ENCODE data around the gene VPS37B. TPM values are rescaled to one million over a fixed set of nuclear protein-coding genes. Genes with fewer than 3 reads are reported as not detected.

VPS37B gene
- total and polyA plus RNA-seq, 2 of the 8 experiments (the other 6 are each of a cell fraction or from before 2014, with no cell fraction given), result 11.9 to 15.7 TPM

- Histone ChIP-seq H3K27ac (ENCODE audit: low read depth, low read length) (no peak overlapping the region), H4K20me1 (replicated peaks in 1 of 2; ENCODE audit: control insufficient read depth in 1 of 2, insufficient read depth in 2 of 2, low read length in 2 of 2) (peaks cover 9 to 12% of the 10 kb centered on the region in 2 experiments), H3K18ac (ENCODE audit: extremely low read depth, low read length) (no peak overlapping the region; the same call in 1 of the 2 replicates), H3K4me3 (ENCODE audit: extremely low read depth in 1 of 4, insufficient read depth in 2 of 4, low read depth in 3 of 4, low read length in 4 of 4) (no peak overlapping the region), H3K9ac (replicated peaks in 1 of 4; ENCODE audit: extremely low read depth in 1 of 4, low read depth in 3 of 4, low read length in 3 of 4) (no peak overlapping the region; a peak in 1 of 7 replicates), H3K79me1 (ENCODE audit: low read depth, low read length) (peaks cover 4% of the 10 kb centered on the region), H3K9me3 (ENCODE audit: insufficient read depth in 2 of 2, low read depth in 1 of 2, low read length in 1 of 2) (no peaks in the 10 kb centered on the region), H3K79me2 (ENCODE audit: control insufficient read depth in 1 of 2, insufficient read depth in 2 of 2, low read length in 2 of 2) (no peaks in the 10 kb centered on the region), H4K91ac (replicated peaks; ENCODE audit: insufficient read length, low read length) (no peak overlapping the region), H3K23me2 (ENCODE audit: low read depth, low read length) (no peaks in the 10 kb centered on the region), H3K4me2 (ENCODE audit: insufficient read depth in 1 of 2, low read depth in 2 of 2, low read length in 2 of 2) (no peak overlapping the region), H3K14ac (ENCODE audit: insufficient read length) (no peak overlapping the region), H2BK120ac (replicated peaks; ENCODE audit: low read depth, low read length) (no peak overlapping the region), H2BK5ac (ENCODE audit: low read depth, low read length) (no peak overlapping the region), H2BK20ac (ENCODE audit: low read length) (no peak overlapping the region), H3K27me3 (replicated peaks in 1 of 4; ENCODE audit: control insufficient read depth in 3 of 4, extremely low read depth in 1 of 4, insufficient read depth in 3 of 4, low read length in 3 of 4) (no peaks in the 10 kb centered on the region), H2BK15ac (ENCODE audit: low read length) (no peak overlapping the region), H2BK12ac (ENCODE audit: low read depth, low read length) (no peak overlapping the region), H4K5ac (ENCODE audit: insufficient read length, low read depth, low read length) (no peak overlapping the region), H2AFZ (ENCODE audit: low read length) (no peak overlapping the region), H3K23ac (ENCODE audit: insufficient read length) (no peak overlapping the region), H3K4ac (replicated peaks; ENCODE audit: insufficient read length, low read depth, low read length) (no peak overlapping the region), H4K8ac (ENCODE audit: extremely low read depth, insufficient read depth, low read length) (no peak overlapping the region), H2AK5ac (ENCODE audit: low read depth, low read length) (no peak overlapping the region), H3K56ac (replicated peaks; ENCODE audit: insufficient read length, low read depth, low read length) (no peak overlapping the region), H3K4me1 (replicated peaks in 1 of 4; ENCODE audit: control insufficient read depth in 3 of 4, insufficient read depth in 4 of 4, low read length in 3 of 4) (peaks cover 0 to 4% (median 4%) of the 10 kb centered on the region in 4 experiments; a peak in 5 of 7 replicates), H3K36me3 (ENCODE audit: control insufficient read depth in 2 of 4, insufficient read depth in 4 of 4, low read length in 3 of 4) (no peaks in the 10 kb centered on the region)
- ChIA-PET POLR2A (ENCODE audit: partially characterized antibody) (interaction anchor here (0.7 kb wide), 1 partner anchor 220 kb away, joined by 3 read pairs; no protein-coding TSS in a partner anchor), CTCF (ENCODE audit: partially characterized antibody) (interaction anchor here (0.8 to 11.4 kb wide), 4 partner anchors 9 to 103 kb away, joined by 3 to 129 read pairs (median 3); no protein-coding TSS in a partner anchor)
- no peak for FAIRE-seq
- no peak for DNase-seq (ENCODE audit: low read depth in 1 of 2, low spot score in 2 of 2)
- TF ChIP-seq RNF2 (IDR thresholded peaks at IDR 0.05; ENCODE audit: borderline replicate concordance, low read depth, low read length, missing control alignments, poor library complexity, severe bottlenecking) (no peak), HDAC6 (IDR thresholded peaks at IDR 0.05; ENCODE audit: low read depth, low read length) (no peak)
- TF ChIP-seq, protein P1, sequence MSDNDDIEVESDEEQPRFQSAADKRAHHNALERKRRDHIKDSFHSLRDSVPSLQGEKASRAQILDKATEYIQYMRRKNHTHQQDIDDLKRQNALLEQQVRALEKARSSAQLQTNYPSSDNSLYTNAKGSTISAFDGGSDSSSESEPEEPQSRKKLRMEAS (IDR thresholded peaks at IDR 0.05), result no peak
- 87% methylated on average over 25 of the region's 26 CpGs; no CpG with 5 or more reads in 1 of the 2 experiments for WGBS, 2 experiments (ENCODE audit: extremely low coverage in 1 of 2, insufficient coverage in 1 of 2, insufficient read length in 1 of 2, insufficient replicate concordance in 2 of 2, low coverage in 1 of 2, low lambda C conversion rate in 2 of 2, missing lambda C conversion rate in 1 of 2)
Observed at GRCh38 chr12:122849352-122850047, 46.4 kb downstream of the VPS37B start.

Data from H1 (cell line).